GM13977 (cell line): ENCODE measurements around the gene C20orf202.
"Not testable (repeated sequence)": the region's sequence is repeated elsewhere in the genome, so short reads cannot be mapped to it uniquely, and the experiment has no call there.

Experiments
- DNase-seq: peaks from one replicate; pipeline ENCODE4 v3.0.0; 2012; ENCODE audit warnings: low spot score
- in situ Hi-C: fragments of 300-500 bp; cut with MboI; formaldehyde crosslinking; loops from one replicate; pipeline ENCODE4 v1.12.0; 2022; ENCODE audit warnings: low sequenced_read_pairs, low pct_unique_long_range_greater_than_20kb, mixed read lengths, inconsistent platforms; ENCODE audit not compliant: unreplicated experiment
- TF ChIP-seq, protein P1 (sequence below): IDR thresholded peaks from 2 replicates; pipeline ENCODE4 v1.5.1; 2012; ENCODE audit warnings: mild to moderate bottlenecking, control low read depth; ENCODE audit not compliant: insufficient read depth; ENCODE audit errors: extremely low read depth, missing control alignments

Gene C20orf202

DNA sequence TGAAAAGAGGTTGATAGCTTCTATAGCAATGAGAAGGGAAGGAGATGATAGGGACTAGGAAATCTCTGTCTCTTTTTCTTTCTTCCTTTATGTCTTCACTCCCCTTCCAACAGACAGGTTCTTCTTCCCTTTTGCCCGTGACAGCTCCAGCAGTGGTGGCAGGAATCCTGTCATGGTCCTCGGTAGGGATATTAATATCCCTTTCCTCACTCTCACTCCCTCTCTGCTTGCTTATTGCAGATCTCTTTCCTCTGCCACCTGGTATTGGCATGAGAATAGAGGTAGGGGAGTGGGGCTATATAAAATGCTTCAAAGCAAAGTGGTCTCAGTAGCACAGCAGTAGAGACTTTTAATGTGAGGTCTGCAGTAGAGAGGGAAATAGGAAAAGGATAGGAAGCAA lies 42.3 kb downstream of the C20orf202 start:
- TF ChIP-seq, protein P1, sequence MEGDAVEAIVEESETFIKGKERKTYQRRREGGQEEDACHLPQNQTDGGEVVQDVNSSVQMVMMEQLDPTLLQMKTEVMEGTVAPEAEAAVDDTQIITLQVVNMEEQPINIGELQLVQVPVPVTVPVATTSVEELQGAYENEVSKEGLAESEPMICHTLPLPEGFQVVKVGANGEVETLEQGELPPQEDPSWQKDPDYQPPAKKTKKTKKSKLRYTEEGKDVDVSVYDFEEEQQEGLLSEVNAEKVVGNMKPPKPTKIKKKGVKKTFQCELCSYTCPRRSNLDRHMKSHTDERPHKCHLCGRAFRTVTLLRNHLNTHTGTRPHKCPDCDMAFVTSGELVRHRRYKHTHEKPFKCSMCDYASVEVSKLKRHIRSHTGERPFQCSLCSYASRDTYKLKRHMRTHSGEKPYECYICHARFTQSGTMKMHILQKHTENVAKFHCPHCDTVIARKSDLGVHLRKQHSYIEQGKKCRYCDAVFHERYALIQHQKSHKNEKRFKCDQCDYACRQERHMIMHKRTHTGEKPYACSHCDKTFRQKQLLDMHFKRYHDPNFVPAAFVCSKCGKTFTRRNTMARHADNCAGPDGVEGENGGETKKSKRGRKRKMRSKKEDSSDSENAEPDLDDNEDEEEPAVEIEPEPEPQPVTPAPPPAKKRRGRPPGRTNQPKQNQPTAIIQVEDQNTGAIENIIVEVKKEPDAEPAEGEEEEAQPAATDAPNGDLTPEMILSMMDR, result no peak
- in situ Hi-C loops, result no loop called here
- no peak for DNase-seq

DNA sequence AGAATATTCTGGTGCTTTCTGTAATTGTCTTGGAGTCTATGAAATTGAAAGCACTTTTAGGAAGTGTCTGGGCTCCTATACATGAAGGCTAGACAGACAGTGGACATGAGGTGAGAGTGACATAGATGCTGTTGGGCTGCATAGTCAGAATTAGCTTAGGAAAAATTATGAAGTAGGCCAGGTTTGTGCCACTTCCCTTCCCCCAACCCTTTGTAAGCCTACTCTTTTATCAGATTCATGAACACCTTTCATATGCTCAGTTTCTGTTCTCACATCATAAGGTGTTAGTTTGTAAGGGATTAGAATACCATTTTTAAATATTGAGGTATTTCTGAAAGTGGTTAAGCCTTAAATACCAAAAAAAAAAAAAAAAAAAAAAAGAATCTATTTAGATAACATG lies 44.4 kb downstream of the C20orf202 start:
- no peak for DNase-seq
- in situ Hi-C loops, result no loop called here
- TF ChIP-seq, protein P1, result no peak

DNA sequence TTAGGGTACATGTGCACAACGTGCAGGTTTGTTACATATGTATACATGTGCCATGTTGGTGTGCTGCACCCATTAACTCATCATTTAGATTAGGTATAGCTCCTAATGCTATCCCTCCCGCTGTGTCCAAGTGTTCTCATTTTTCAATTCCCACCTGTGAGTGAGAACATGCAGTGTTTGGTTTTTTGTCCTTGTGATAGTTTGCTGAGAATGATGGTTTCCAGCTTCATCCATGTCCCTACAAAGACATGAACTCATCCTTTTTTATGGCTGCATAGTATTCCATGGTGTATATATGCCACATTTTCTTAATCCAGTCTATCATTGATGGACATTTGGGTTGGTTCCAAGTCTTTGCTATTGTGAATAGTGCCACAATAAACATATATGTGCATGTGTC lies 47.0 kb downstream of the C20orf202 start:
- in situ Hi-C loops, DNase-seq: not testable (repeated sequence)

DNA sequence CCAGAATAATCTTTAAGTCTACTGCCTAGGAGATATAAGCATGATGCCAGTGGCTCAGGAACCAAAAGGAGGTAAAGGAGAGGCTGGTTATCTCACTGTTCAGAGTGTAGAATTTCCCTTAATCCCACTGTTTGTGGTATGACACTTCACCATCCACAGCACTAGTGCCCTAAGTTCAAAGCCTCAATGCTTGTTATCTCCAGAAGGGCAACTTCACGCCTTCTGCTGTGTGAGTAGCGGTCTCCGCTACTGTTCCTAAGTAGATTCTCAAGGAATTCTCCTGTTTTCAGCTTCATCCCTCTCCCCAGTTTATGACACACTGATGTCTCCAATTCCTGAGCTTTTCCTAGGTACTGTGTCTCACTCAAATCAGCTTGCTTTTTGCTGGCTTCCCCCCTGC lies 49.2 kb downstream of the C20orf202 start:
- TF ChIP-seq, protein P1, result no peak
- in situ Hi-C loops, result no loop called here
- no peak for DNase-seq

- no peak for DNase-seq
- TF ChIP-seq, protein P1, result no peak
- in situ Hi-C loops, result no loop called here
Measured at GRCh38 chr20:1254254-1254653, 51.0 kb downstream of the C20orf202 start.

DNA sequence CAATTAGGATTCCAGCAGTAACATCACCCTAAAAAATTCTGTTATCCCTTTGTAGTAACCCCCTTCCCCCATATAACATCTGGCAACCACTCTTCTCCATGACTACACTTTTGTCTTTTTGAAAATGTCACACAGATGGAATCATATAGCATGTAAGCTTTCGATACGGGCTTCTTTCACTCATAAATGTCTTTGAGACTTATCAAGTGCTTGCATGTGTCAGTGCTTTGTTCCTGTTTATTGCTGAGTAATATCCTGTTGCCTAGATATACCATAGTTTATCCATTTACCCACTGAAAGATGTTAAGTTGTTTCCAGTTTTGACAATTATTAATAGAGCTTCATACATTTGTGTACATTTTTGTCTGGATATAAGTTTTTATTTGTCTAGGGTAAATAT lies 52.4 kb downstream of the C20orf202 start:
- DNase-seq, result no peak
- TF ChIP-seq, protein P1, result no peak
- in situ Hi-C loops, result no loop called here
